GM23338 (cell line): ENCODE data around the gene TMEM255B. TPM values are rescaled to one million over a fixed set of nuclear protein-coding genes. Genes with fewer than 3 reads are reported as not detected.

Experiments
- ATAC-seq: fragments of 200-7000 bp; cut with Tn5 transposase; 3 replicates; pipeline ENCODE4 v1.9.1; 2020
- DNase-seq: peaks from one replicate; pipeline ENCODE4 v3.0.0-alpha.2; 2015; ENCODE audit warnings: low spot score
- H2AFZ ChIP-seq: fragments of 200-600 bp; sonication (generic); 2 replicates; pipeline ENCODE4 v1.8.0; 2016; ENCODE audit warnings: antibody characterized with exemption, mild to moderate bottlenecking, moderate library complexity
- H3F3A ChIP-seq: fragments of 200-600 bp; sonication (generic); replicated peaks from 2 replicates; pipeline ENCODE4 v1.8.0; 2017; ENCODE audit warnings: antibody characterized with exemption, mixed run types, low read depth
- H3K27ac ChIP-seq: fragments of 200-600 bp; sonication (generic); 2 replicates; pipeline ENCODE4 v1.6.1; 2016; ENCODE audit warnings: low read depth
- H3K27me3 ChIP-seq: fragments of 200-600 bp; sonication (generic); 2 replicates; pipeline ENCODE4 v1.8.0; 2016; ENCODE audit warnings: mild to moderate bottlenecking, mixed run types, moderate library complexity; ENCODE audit not compliant: insufficient read depth
- H3K36me3 ChIP-seq: fragments of 200-600 bp; sonication (generic); 2 replicates; pipeline ENCODE4 v1.8.0; 2016; ENCODE audit warnings: mild to moderate bottlenecking; ENCODE audit not compliant: insufficient read depth
- H3K4me1 ChIP-seq: fragments of 200-600 bp; sonication (generic); 2 replicates; pipeline ENCODE4 v1.8.0; 2016; ENCODE audit warnings: mild to moderate bottlenecking, moderate library complexity; ENCODE audit not compliant: insufficient read depth
- H3K4me2 ChIP-seq: fragments of 200-600 bp; sonication (generic); 2 replicates; pipeline ENCODE4 v1.7.1; 2017; ENCODE audit warnings: mixed run types
- H3K4me3 ChIP-seq: fragments of 200-600 bp; sonication (generic); 2 replicates; pipeline ENCODE4 v1.6.1; 2016; ENCODE audit warnings: mixed run types
- H3K79me2 ChIP-seq: fragments of 200-600 bp; sonication (generic); replicated peaks from 2 replicates; pipeline ENCODE4 v1.8.0; 2017; ENCODE audit warnings: mild to moderate bottlenecking; ENCODE audit not compliant: insufficient read depth
- H3K9me2 ChIP-seq: fragments of 200-600 bp; sonication (generic); 2 replicates; pipeline ENCODE4 v1.8.0; 2017; ENCODE audit not compliant: insufficient read depth
- H4K20me1 ChIP-seq: fragments of 200-600 bp; sonication (generic); replicated peaks from 2 replicates; pipeline ENCODE4 v1.8.0; 2017; ENCODE audit warnings: mild to moderate bottlenecking; ENCODE audit not compliant: insufficient read depth
- H3K27ac Mint-ChIP-seq: 2 replicates; pipeline ENCODE4 v1.8.0; 2020; ENCODE audit warnings: inconsistent platforms, mild to moderate bottlenecking, moderate library complexity, mixed read lengths
- H3K27me3 Mint-ChIP-seq: 3 replicates; pipeline ENCODE4 v1.8.0; 2022; ENCODE audit warnings: low read depth, mild to moderate bottlenecking, moderate library complexity, mixed read lengths, inconsistent platforms; ENCODE audit not compliant: insufficient read depth, poor library complexity
- H3K36me3 Mint-ChIP-seq: 3 replicates; pipeline ENCODE4 v1.8.0; 2021; ENCODE audit warnings: low read depth, mild to moderate bottlenecking, inconsistent platforms, moderate library complexity, mixed read lengths
- H3K4me1 Mint-ChIP-seq: 3 replicates; pipeline ENCODE4 v1.8.0; 2020; ENCODE audit warnings: mild to moderate bottlenecking, inconsistent platforms, mixed read lengths
- H3K4me3 Mint-ChIP-seq: 3 replicates; pipeline ENCODE4 v1.8.0; 2021; ENCODE audit warnings: moderate library complexity, mild to moderate bottlenecking, inconsistent platforms, mixed read lengths
- H3K9me3 Mint-ChIP-seq: 3 replicates; pipeline ENCODE4 v1.8.0; 2020; ENCODE audit warnings: moderate library complexity, mild to moderate bottlenecking, inconsistent platforms, mixed read lengths
- CREB1 ChIP-seq: fragments of 250-450 bp; sonication (Bioruptor Pico); IDR thresholded peaks from 2 replicates; pipeline ENCODE4 v1.5.0; 2020; ENCODE audit warnings: low read depth, mild to moderate bottlenecking, moderate library complexity
- EZH2 ChIP-seq: fragments of 200-600 bp; sonication (generic); IDR thresholded peaks from one replicate; pipeline ENCODE4 v1.8.0; 2017; ENCODE audit warnings: antibody characterized with exemption, mild to moderate bottlenecking, low read depth; ENCODE audit not compliant: unreplicated experiment
- EZH2phosphoT487 ChIP-seq: fragments of 200-600 bp; sonication (generic); IDR thresholded peaks from one replicate; pipeline ENCODE4 v1.8.1; 2018; ENCODE audit warnings: antibody characterized with exemption; ENCODE audit not compliant: unreplicated experiment
- JUNB ChIP-seq: IDR thresholded peaks from one replicate; pipeline ENCODE4 v1.6.1; 2016; ENCODE audit warnings: antibody characterized with exemption; ENCODE audit not compliant: unreplicated experiment
- NANOG ChIP-seq: IDR thresholded peaks from 2 replicates; pipeline ENCODE4 v1.6.1; 2016; ENCODE audit warnings: antibody characterized with exemption, borderline replicate concordance
- STAT1 ChIP-seq: IDR thresholded peaks from one replicate; pipeline ENCODE4 v1.6.1; 2016; ENCODE audit warnings: antibody characterized with exemption; ENCODE audit not compliant: unreplicated experiment
- ZNF331 ChIP-seq: fragments of 250-450 bp; sonication (Bioruptor Pico); IDR thresholded peaks from 2 replicates; pipeline ENCODE4 v1.5.0; 2020; ENCODE audit warnings: low read depth, mild to moderate bottlenecking, moderate library complexity
- polyA plus RNA-seq: library from polyadenylated mRNA; unstranded; fragments of >200 nt; fragmentation: Nextera tagmentation; extraction: Ambion mirVana; gene quantifications from 2 replicates; pipeline ENCODE4 v1.2.1, GENCODE V29; 2016
- total RNA-seq: library from RNA; depleted of rRNA; stranded (reverse); fragments of >200 nt; shearing (Covaris generic); gene quantifications from 2 replicates; pipeline ENCODE4 v1.2.3, GENCODE V29; 2014
- TF ChIP-seq, protein P1 (sequence below): fragments of 250-450 bp; sonication (Bioruptor Pico); IDR thresholded peaks from 2 replicates; pipeline ENCODE4 v1.5.0; 2020; ENCODE audit warnings: mild to moderate bottlenecking, moderate library complexity
- TF ChIP-seq, protein P2 (sequence below): IDR thresholded peaks from 2 replicates; pipeline ENCODE4 v1.6.1; 2016; ENCODE audit warnings: antibody characterized with exemption
- TF ChIP-seq, protein P3 (sequence below), 2 experiments: fragments of 200-600 bp in 1 of 2; sonication (generic) in 1 of 2; conservative IDR thresholded peaks; 2 replicates each; pipeline versions ENCODE4 v1.5.1 to v1.6.1; 2016 to 2017; ENCODE audit warnings: antibody characterized with exemption in 2 of 2, low read depth in 2 of 2, mild to moderate bottlenecking in 2 of 2, moderate library complexity in 1 of 2

TMEM255B gene
- total and polyA plus RNA-seq, 2 experiments from 2014 or later, result 0.69 to 4.4 TPM

DNA sequence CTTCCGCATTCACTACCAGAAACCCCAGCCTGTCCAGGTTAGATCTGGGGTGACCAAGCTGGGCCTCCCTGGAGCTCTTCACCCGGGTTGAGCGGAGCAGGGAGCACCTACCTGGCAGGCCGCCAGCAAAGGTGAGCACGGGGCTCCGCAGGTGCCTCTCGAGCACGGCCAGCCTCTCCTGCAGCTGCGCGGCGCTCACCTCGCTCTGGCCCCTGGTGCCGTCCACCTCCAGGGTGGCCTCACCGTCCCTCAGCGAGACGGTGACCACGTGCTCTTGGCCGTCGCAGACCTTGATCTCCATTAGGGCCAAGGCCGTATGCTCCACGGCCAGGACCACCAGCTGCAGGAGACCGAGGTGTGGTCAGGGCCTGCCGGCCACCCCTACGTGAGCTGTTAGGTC lies 62.8 kb downstream of the TMEM255B start:
- no peak for ATAC-seq
- Mint-ChIP-seq H3K9me3 (peaks cover 8% of the 10 kb centered on the region; the same call in 2 of the 3 replicates), H3K27me3 (peaks cover 14% of the 10 kb centered on the region), H3K4me1 (no peaks in the 10 kb centered on the region), H3K36me3 (peaks cover 26% of the 10 kb centered on the region), H3K4me3 (no peak overlapping the region), H3K27ac (no peak overlapping the region)
- Histone ChIP-seq H3K79me2 (no peaks in the 10 kb centered on the region), H2AFZ (no peak overlapping the region), H3K4me3 (no peak overlapping the region), H3K4me2 (no peak overlapping the region), H3K27ac (no peak overlapping the region), H3F3A (no peaks in the 10 kb centered on the region), H3K36me3 (no peaks in the 10 kb centered on the region), H4K20me1 (no peaks in the 10 kb centered on the region), H3K27me3 (no peaks in the 10 kb centered on the region), H3K4me1 (no peaks in the 10 kb centered on the region), H3K9me2 (no peaks in the 10 kb centered on the region)
- TF ChIP-seq, protein P1, sequence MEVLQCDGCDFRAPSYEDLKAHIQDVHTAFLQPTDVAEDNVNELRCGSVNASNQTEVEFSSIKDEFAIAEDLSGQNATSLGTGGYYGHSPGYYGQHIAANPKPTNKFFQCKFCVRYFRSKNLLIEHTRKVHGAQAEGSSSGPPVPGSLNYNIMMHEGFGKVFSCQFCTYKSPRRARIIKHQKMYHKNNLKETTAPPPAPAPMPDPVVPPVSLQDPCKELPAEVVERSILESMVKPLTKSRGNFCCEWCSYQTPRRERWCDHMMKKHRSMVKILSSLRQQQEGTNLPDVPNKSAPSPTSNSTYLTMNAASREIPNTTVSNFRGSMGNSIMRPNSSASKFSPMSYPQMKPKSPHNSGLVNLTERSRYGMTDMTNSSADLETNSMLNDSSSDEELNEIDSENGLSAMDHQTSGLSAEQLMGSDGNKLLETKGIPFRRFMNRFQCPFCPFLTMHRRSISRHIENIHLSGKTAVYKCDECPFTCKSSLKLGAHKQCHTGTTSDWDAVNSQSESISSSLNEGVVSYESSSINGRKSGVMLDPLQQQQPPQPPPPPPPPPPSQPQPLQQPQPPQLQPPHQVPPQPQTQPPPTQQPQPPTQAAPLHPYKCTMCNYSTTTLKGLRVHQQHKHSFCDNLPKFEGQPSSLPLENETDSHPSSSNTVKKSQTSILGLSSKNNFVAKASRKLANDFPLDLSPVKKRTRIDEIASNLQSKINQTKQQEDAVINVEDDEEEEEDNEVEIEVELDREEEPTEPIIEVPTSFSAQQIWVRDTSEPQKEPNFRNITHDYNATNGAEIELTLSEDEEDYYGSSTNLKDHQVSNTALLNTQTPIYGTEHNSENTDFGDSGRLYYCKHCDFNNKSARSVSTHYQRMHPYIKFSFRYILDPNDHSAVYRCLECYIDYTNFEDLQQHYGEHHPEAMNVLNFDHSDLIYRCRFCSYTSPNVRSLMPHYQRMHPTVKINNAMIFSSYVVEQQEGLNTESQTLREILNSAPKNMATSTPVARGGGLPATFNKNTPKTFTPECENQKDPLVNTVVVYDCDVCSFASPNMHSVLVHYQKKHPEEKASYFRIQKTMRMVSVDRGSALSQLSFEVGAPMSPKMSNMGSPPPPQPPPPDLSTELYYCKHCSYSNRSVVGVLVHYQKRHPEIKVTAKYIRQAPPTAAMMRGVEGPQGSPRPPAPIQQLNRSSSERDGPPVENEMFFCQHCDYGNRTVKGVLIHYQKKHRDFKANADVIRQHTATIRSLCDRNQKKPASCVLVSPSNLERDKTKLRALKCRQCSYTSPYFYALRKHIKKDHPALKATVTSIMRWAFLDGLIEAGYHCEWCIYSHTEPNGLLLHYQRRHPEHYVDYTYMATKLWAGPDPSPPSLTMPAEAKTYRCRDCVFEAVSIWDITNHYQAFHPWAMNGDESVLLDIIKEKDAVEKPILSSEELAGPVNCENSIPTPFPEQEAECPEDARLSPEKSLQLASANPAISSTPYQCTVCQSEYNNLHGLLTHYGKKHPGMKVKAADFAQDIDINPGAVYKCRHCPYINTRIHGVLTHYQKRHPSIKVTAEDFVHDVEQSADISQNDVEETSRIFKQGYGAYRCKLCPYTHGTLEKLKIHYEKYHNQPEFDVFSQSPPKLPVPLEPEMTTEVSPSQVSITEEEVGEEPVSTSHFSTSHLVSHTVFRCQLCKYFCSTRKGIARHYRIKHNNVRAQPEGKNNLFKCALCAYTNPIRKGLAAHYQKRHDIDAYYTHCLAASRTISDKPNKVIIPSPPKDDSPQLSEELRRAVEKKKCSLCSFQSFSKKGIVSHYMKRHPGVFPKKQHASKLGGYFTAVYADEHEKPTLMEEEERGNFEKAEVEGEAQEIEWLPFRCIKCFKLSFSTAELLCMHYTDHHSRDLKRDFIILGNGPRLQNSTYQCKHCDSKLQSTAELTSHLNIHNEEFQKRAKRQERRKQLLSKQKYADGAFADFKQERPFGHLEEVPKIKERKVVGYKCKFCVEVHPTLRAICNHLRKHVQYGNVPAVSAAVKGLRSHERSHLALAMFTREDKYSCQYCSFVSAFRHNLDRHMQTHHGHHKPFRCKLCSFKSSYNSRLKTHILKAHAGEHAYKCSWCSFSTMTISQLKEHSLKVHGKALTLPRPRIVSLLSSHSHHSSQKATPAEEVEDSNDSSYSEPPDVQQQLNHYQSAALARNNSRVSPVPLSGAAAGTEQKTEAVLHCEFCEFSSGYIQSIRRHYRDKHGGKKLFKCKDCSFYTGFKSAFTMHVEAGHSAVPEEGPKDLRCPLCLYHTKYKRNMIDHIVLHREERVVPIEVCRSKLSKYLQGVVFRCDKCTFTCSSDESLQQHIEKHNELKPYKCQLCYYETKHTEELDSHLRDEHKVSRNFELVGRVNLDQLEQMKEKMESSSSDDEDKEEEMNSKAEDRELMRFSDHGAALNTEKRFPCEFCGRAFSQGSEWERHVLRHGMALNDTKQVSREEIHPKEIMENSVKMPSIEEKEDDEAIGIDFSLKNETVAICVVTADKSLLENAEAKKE (CRISPR knock-in tag), result no peak
- no peak for TF ChIP-seq CREB1 (CRISPR knock-in tag)
- DNase-seq, result no peak

DNA sequence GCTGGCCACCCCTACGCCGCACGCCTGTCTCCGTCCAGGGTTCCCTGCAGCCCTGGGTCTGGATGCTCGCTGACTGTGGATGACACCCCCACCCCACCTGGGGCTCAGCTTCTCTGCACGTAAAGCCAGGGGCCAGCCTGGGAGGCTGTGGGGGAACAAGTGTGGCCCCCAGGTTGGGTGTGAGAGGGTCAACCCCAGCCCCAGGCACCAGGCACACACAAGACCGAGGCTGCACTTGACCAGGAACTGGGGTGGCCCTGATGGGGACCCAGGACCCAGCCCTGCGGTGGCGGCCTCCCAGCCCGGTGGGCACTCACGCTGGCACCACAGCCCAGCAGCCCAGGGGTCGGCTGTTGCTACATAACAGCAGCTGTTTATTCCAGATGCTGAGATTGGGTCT lies 63.2 kb downstream of the TMEM255B start:
- Mint-ChIP-seq H3K4me1 (no peaks in the 10 kb centered on the region), H3K36me3 (peaks cover 30% of the 10 kb centered on the region), H3K27ac (no peak overlapping the region), H3K27me3 (peaks cover 12% of the 10 kb centered on the region), H3K4me3 (no peak overlapping the region), H3K9me3 (peaks cover 5% of the 10 kb centered on the region; the same call in 2 of the 3 replicates)
- H3K79me2 ChIP-seq, result no peaks in the 10 kb centered on the region
- no peak for ATAC-seq
- no peaks in the 10 kb centered on the region for H3F3A ChIP-seq
- H3K4me3 ChIP-seq, result no peak overlapping the region
- H3K27me3 ChIP-seq, result no peaks in the 10 kb centered on the region
- H3K4me1 ChIP-seq, result no peaks in the 10 kb centered on the region
- no peaks in the 10 kb centered on the region for H3K9me2 ChIP-seq
- H2AFZ ChIP-seq, result no peak overlapping the region
- no peak overlapping the region for H3K27ac ChIP-seq
- no peaks in the 10 kb centered on the region for H4K20me1 ChIP-seq
- H3K4me2 ChIP-seq, result no peak overlapping the region
- H3K36me3 ChIP-seq, result no peaks in the 10 kb centered on the region
- DNase-seq, result no peak
- TF ChIP-seq, protein P2, sequence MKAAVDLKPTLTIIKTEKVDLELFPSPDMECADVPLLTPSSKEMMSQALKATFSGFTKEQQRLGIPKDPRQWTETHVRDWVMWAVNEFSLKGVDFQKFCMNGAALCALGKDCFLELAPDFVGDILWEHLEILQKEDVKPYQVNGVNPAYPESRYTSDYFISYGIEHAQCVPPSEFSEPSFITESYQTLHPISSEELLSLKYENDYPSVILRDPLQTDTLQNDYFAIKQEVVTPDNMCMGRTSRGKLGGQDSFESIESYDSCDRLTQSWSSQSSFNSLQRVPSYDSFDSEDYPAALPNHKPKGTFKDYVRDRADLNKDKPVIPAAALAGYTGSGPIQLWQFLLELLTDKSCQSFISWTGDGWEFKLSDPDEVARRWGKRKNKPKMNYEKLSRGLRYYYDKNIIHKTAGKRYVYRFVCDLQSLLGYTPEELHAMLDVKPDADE, result no peak
- TF ChIP-seq EZH2phosphoT487, result no peak
- no peak for TF ChIP-seq NANOG
- no peak for TF ChIP-seq EZH2
- no peak for TF ChIP-seq CREB1 (CRISPR knock-in tag)
- TF ChIP-seq STAT1, result no peak
- TF ChIP-seq JUNB, result no peak
- TF ChIP-seq, protein P3, sequence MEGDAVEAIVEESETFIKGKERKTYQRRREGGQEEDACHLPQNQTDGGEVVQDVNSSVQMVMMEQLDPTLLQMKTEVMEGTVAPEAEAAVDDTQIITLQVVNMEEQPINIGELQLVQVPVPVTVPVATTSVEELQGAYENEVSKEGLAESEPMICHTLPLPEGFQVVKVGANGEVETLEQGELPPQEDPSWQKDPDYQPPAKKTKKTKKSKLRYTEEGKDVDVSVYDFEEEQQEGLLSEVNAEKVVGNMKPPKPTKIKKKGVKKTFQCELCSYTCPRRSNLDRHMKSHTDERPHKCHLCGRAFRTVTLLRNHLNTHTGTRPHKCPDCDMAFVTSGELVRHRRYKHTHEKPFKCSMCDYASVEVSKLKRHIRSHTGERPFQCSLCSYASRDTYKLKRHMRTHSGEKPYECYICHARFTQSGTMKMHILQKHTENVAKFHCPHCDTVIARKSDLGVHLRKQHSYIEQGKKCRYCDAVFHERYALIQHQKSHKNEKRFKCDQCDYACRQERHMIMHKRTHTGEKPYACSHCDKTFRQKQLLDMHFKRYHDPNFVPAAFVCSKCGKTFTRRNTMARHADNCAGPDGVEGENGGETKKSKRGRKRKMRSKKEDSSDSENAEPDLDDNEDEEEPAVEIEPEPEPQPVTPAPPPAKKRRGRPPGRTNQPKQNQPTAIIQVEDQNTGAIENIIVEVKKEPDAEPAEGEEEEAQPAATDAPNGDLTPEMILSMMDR (conservative IDR thresholded peaks at IDR 0.05; ENCODE audit: low read depth in 2 of 2), result no peak
- TF ChIP-seq ZNF331 (CRISPR knock-in tag), result no peak
